Superior temporal gyrus (tissue), 1 donor: ENCODE results near the gene MRPL38.
A peak's percentile ranks its signal among the peaks of the same experiment; 100 is the strongest.
"Not testable (repeated sequence)": the region's sequence is repeated elsewhere in the genome, so short reads cannot be mapped to it uniquely, and the experiment has no call there.

Source experiments
- DNase-seq: peaks from one replicate; pipeline ENCODE4 v3.0.0-alpha.2; 2016; ENCODE audit errors: extremely low spot score

The MRPL38 gene

DNA sequence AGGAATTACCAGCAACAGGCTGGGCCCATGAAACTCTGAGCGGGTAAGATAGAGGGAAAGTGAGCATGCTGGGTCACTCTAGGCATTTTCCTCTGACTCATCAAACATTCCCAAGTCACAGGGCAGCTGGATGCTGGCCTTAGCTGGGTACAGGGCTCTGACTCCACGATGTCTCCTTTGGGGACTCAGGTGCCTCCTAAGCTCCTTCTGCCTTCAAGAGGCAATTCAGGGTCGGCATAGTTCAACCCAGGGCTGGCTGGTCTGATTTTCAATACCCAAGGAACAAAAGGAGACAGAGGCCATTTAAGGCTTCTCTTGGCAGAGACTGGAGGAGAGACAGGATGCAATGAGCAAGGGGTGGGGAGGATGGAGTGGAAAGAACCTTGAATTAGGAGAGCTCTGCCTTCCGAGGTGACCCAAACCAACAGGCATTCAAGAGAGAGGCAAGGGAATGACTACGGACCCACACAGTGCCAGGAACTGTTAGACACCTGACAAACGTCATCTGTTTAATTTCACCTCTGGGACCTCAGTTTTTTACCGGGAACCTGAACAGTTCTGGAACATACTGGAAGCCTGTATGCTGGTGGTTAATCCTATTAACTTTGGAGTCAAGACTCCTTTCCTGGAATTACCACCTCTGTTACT, 50.5 kb downstream of the MRPL38 start:
- DNase-seq = peak; percentile 24

DNA sequence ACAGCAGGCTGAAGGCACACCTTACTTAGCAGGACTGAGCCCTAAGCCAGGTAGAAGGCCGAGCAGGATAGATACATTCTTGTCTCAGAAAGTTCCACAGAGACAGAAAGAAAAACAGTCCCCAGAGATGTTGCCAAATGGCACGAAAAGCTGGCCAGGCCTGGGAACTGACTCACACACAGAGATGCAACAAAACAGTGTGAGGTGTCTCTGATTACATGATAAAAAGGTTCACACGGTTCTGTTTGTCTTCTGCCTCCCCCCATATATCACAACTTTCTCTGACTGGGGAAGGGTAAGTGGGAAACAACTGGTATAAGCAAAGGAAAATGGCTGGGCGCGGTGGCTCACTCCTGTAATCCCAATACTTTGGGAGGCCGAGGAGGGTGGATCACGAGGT, 51.3 kb downstream of the MRPL38 start:
- no peak for DNase-seq

DNA sequence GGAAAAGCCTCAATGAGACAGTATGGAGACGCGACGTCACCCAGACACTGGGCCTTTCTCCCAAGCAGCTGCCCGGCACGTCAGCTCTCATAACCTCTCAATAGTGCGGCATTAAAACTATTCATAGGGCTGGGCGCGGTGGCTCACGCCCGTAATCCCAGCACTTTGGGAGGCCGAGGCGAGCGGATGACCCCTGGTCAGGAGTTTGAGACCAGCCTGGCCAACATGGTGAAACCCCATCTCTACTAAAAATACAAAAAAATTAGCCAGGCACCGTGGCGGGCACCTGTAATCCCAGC, 53.0 kb downstream of the MRPL38 start:
- DNase-seq = not testable (repeated sequence)

DNA sequence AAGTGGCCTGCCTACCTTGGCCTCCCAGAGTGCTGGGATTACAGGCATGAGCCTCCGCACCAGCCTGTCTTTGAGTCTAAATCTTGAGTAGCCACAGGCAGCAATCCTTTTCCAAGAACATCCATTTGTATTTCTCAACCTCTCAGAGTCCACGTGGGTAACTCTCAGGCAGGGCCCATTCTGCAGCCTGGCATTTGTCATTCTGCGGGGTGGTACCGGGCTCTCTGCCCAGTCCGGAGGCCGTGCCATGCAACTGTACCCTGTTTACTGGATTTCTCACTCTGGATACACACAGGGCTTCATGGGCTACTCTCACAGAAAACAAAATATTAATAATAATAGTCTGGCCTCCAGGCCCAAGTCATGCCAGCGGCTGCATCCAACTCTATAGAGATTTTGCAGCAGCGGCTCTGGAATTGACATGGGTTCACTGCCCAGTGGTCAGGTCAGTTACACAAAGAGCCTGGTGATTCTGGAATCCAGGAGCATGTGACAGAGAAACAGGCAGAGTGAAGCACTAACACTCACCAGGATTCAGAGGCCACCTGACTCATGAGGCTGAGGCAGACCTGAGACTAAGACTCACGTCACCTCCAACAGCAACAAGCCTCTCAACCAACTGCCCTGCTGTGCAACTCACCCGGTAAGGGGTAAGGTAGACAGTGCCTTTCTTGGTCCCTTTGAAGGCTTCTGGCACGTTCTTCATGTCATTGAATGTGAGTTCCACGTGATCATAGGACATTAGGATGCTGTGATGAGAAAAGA, 53.6 kb downstream of the MRPL38 start:
- peak; percentile 59 for DNase-seq

DNA sequence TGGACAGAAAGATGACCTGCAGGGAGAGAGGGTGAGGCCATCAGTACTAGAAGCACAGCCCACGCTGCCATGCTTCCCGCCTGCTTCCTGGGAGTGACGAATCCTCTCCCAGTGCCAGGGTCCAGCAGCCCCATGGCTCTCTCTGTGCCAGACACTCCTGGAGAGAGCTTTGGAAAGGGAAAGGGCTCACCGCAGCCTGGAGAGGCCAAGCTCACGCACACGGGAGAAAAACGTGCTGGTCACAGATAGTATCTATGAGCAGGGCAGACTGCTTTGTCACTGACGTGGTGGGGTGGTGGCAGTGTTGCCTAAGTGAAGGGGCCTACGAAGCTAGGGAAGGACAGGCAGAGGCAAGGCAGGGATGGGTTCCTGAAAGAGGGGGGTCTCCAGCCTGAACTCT, 55.0 kb downstream of the MRPL38 start:
- no peak for DNase-seq

DNA sequence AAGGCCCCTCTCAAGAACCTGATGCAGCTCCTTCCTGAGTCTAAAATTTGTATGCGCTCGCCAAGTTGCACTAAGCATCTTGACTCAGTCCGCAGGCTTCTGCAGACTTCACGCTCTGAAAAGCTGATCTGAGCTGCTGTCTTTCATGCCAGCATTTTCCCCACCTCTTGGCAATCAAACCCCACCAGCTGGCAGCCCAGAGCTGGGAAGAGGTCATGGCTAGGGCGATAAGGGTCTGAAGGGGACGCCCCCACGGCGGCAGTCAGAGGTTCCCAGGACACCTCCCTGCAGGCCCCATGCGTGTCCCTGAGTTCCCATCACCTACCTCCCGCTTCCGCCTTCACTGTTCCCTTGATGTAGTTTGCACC, 55.4 kb downstream of the MRPL38 start:
- no peak for DNase-seq
